Skeletal muscle tissue (tissue), 4 donors: Measurements from ENCODE around the gene PRR19. TPM values are rescaled to one million over a fixed set of nuclear protein-coding genes. Genes with fewer than 3 reads are reported as not detected.

Source experiments
- H3K27ac ChIP-seq: one replicate; pipeline ENCODE4 v1.7.0; 2013; ENCODE audit warnings: mild to moderate bottlenecking, low read depth, low read length, inconsistent platforms
- H3K27me3 ChIP-seq, 3 donors: one replicate each; pipeline ENCODE4 v1.7.0; 2013; ENCODE audit warnings: low read length in 3 of 3; ENCODE audit not compliant: control insufficient read depth in 3 of 3, insufficient read depth in 3 of 3
- H3K36me3 ChIP-seq, 3 donors: one replicate each; pipeline ENCODE4 v1.7.0; 2013; ENCODE audit warnings: low read length in 3 of 3; ENCODE audit not compliant: control insufficient read depth in 3 of 3, insufficient read depth in 3 of 3
- H3K4me1 ChIP-seq, 3 donors: one replicate each; pipeline ENCODE4 v1.7.0; 2013; ENCODE audit warnings: low read length in 3 of 3, mild to moderate bottlenecking in 3 of 3; ENCODE audit not compliant: control insufficient read depth in 3 of 3, insufficient read depth in 3 of 3
- H3K4me3 ChIP-seq, 3 donors: one replicate each; pipeline ENCODE4 v1.7.0; 2013; ENCODE audit warnings: low read length in 3 of 3
- H3K9ac ChIP-seq, 3 donors: one replicate each; pipeline ENCODE4 v1.7.0; 2013; ENCODE audit warnings: low read length in 3 of 3, mild to moderate bottlenecking in 3 of 3, moderate library complexity in 2 of 3, low read depth in 1 of 3
- H3K9me3 ChIP-seq, 3 donors: one replicate each; pipeline ENCODE4 v1.7.0; 2013; ENCODE audit warnings: low read length in 3 of 3; ENCODE audit not compliant: control insufficient read depth in 3 of 3
- total RNA-seq: library from RNA; depleted of rRNA; stranded (reverse); fragments of >200 nt; gene quantifications from one replicate; pipeline ENCODE4 v1.2.3, GENCODE V29; 2014
- donor health status: Osteomylitis.

PRR19 gene
- total RNA-seq, 1 donor from 2014 or later: not detected

DNA sequence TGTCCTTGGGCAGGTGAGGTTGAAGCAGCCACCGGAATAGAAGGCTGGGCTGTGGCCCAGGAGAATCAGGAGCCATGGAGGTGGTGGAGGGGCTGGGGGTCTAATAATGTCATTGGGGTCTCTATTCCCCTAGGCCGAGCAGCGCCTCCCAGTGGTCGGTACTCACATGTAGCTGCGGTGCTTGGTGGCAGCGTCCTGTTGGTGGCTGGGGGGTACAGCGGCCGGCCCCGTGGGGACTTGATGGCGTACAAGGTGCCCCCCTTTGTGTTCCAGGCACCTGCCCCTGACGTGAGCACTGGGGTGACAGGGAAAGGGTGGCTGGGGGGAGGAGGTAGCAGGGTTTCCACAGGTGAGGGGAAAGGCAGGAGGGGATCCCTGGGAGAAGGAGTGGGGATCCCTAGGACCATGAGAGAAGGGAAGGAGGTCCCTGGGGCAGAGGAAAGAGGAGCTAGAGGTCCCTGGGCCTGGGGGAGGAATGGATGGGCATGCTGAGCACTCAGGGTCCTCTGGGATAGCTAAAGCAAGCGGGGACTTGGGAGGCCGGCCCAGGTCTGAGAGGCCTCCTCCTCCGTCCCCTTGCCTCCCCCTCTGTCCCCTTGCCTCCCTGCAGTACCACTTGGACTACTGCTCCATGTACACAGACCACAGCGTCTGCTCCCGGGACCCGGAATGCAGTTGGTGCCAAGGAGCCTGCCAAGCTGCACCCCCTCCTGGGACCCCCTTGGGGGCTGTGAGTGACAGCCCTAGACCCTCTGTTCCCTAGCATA, 41.6 kb downstream of the PRR19 start:
- no peak overlapping the region for H3K27ac ChIP-seq
- H3K27me3 ChIP-seq: no peaks in the 10 kb centered on the region
- no peak overlapping the region for H3K9ac ChIP-seq
- peaks cover 18 to 36% (median 26%) of the 10 kb centered on the region in 3 donors for H3K36me3 ChIP-seq
- no peaks in the 10 kb centered on the region for H3K9me3 ChIP-seq
- H3K4me3 ChIP-seq: no peak overlapping the region
- H3K4me1 ChIP-seq: no peaks in the 10 kb centered on the region

GRCh38 chr19:42344336-42344893, 42.5 kb downstream of the PRR19 start:
- H3K27me3 ChIP-seq: no peaks in the 10 kb centered on the region
- H3K4me3 ChIP-seq: no peak overlapping the region
- peaks cover 18 to 37% (median 26%) of the 10 kb centered on the region in 3 donors for H3K36me3 ChIP-seq
- no peaks in the 10 kb centered on the region for H3K4me1 ChIP-seq
- H3K27ac ChIP-seq: no peak overlapping the region
- no peaks in the 10 kb centered on the region for H3K9me3 ChIP-seq
- H3K9ac ChIP-seq: no peak overlapping the region

- Histone ChIP-seq H3K36me3 (peaks cover 21 to 44% (median 21%) of the 10 kb centered on the region in 3 donors), H3K9me3 (no peaks in the 10 kb centered on the region), H3K27me3 (no peaks in the 10 kb centered on the region), H3K4me1 (no peaks in the 10 kb centered on the region), H3K4me3 (no peak overlapping the region), H3K27ac (no peak overlapping the region), H3K9ac (no peak overlapping the region)
These were observed 43.4 kb downstream of the PRR19 start for GRCh38 chr19:42345191-42345812.

DNA sequence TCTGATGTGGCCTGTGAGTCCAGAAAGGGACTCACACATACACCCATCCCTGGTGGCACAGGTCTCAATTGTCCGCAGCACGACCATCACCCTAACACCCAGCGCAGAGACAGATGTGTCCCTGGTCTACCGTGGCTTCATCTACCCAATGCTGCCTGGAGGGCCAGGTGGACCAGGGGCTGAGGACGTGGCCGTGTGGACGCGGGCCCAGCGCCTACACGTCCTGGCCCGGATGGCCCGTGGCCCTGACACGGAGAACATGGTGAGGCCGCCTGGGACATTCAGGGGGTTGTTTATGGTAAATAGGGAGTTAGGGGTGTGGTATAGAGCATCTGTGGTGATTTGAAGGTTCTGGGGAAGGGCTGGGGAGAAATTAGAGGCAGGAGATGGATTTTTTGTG, 46.3 kb downstream of the PRR19 start:
- no peaks in the 10 kb centered on the region for H3K4me1 ChIP-seq
- H3K9ac ChIP-seq: no peak overlapping the region
- H3K4me3 ChIP-seq: no peak overlapping the region
- H3K27ac ChIP-seq: no peak overlapping the region
- peaks cover 29 to 40% (median 32%) of the 10 kb centered on the region in 3 donors for H3K36me3 ChIP-seq
- no peaks in the 10 kb centered on the region for H3K27me3 ChIP-seq
- no peaks in the 10 kb centered on the region for H3K9me3 ChIP-seq

GRCh38 chr19:42349378-42350107, 47.6 kb downstream of the PRR19 start:
- H3K9me3 ChIP-seq: no peaks in the 10 kb centered on the region
- no peak overlapping the region for H3K27ac ChIP-seq
- H3K27me3 ChIP-seq: no peaks in the 10 kb centered on the region
- no peaks in the 10 kb centered on the region for H3K4me1 ChIP-seq
- H3K9ac ChIP-seq: no peak overlapping the region
- H3K4me3 ChIP-seq: no peak overlapping the region
- H3K36me3 ChIP-seq: peaks cover 35 to 43% (median 40%) of the 10 kb centered on the region in 3 donors

- peaks cover 38 to 46% (median 43%) of the 10 kb centered on the region in 3 donors for H3K36me3 ChIP-seq
- H3K9me3 ChIP-seq: no peaks in the 10 kb centered on the region
- no peaks in the 10 kb centered on the region for H3K27me3 ChIP-seq
- no peak overlapping the region for H3K4me3 ChIP-seq
- no peak overlapping the region for H3K9ac ChIP-seq
- H3K4me1 ChIP-seq: no peaks in the 10 kb centered on the region
- H3K27ac ChIP-seq: no peak overlapping the region
These were observed 48.5 kb downstream of the PRR19 start for GRCh38 chr19:42350417-42350816.

DNA sequence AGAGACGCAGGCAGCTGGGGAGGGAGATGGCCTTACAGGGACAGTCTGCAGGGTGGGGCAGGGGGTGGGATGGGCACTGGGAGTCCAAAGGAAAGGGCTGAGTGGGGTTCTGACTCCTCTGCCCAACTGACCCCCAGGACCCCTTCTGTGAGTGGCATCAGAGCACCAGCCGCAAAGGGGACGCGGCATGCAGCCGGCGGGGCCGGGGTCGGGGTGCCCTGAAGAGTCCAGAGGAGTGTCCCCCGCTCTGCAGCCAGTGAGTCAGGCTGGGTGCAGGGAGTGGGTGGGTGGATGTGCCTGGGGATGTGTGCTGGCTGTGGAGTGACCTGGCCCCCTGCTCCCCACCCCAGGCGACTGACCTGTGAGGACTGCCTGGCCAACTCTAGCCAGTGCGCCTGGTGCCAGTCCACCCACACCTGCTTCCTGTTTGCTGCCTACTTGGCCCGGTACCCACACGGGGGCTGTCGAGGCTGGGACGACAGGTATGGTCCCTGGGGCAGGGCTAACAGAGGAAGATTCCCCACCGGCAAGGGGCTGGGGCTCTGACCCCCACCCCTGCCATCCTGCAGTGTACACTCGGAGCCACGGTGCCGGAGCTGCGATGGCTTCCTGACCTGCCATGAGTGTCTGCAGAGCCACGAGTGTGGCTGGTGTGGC, 49.3 kb downstream of the PRR19 start:
- H3K27ac ChIP-seq: no peak overlapping the region
- H3K9me3 ChIP-seq: no peaks in the 10 kb centered on the region
- no peak overlapping the region for H3K9ac ChIP-seq
- H3K36me3 ChIP-seq: peaks cover 44 to 49% (median 48%) of the 10 kb centered on the region in 3 donors
- H3K4me1 ChIP-seq: no peaks in the 10 kb centered on the region
- H3K4me3 ChIP-seq: no peak overlapping the region
- no peaks in the 10 kb centered on the region for H3K27me3 ChIP-seq

- no peak overlapping the region for H3K27ac ChIP-seq
- no peak overlapping the region for H3K4me3 ChIP-seq
- H3K9me3 ChIP-seq: no peaks in the 10 kb centered on the region
- H3K4me1 ChIP-seq: no peaks in the 10 kb centered on the region
- H3K27me3 ChIP-seq: no peaks in the 10 kb centered on the region
- peaks cover 56 to 61% (median 61%) of the 10 kb centered on the region in 3 donors for H3K36me3 ChIP-seq
- H3K9ac ChIP-seq: no peak overlapping the region
These were observed 50.6 kb downstream of the PRR19 start for GRCh38 chr19:42352301-42353259.
